HTR-8/SVneo (cell line): ENCODE data around the gene DDX1.

Experiments used
- DNase-seq: peaks from one replicate; pipeline ENCODE4 v3.0.0; 2011; ENCODE audit warnings: low spot score, mixed read lengths; ENCODE audit not compliant: insufficient read length
- FAIRE-seq: peaks from 2 replicates; lab custom pipeline; 2011; peaks lifted over from hg19 to GRCh38; lab: Jason Lieb, UNC

DDX1 gene

GRCh38 chr2:15642011-15642814 lies 50.5 kb downstream of the DDX1 start:
- FAIRE-seq (no peak), DNase-seq (no peak)

- FAIRE-seq (no peak), DNase-seq (no peak)
These were observed 51.3 kb downstream of the DDX1 start for GRCh38 chr2:15642815-15643500.

GRCh38 chr2:15643791-15644585 lies 52.3 kb downstream of the DDX1 start:
- no peak for FAIRE-seq
- DNase-seq, result no peak

GRCh38 chr2:15645300-15645699 lies 53.6 kb downstream of the DDX1 start:
- no peak for DNase-seq
- FAIRE-seq, result no peak

GRCh38 chr2:15645720-15646385 lies 54.2 kb downstream of the DDX1 start:
- no peak for FAIRE-seq
- no peak for DNase-seq

GRCh38 chr2:15646661-15647060 lies 55.0 kb downstream of the DDX1 start:
- DNase-seq, result no peak
- no peak for FAIRE-seq

- FAIRE-seq, result no peak
- no peak for DNase-seq
These were observed 56.2 kb downstream of the DDX1 start for GRCh38 chr2:15647622-15648590.

GRCh38 chr2:15648593-15649525 lies 57.2 kb downstream of the DDX1 start:
- no peak for FAIRE-seq
- DNase-seq, result no peak

- DNase-seq (no peak), FAIRE-seq (no peak)
These were observed 58.0 kb downstream of the DDX1 start for GRCh38 chr2:15649561-15650255.

GRCh38 chr2:15650616-15651366 lies 59.1 kb downstream of the DDX1 start:
- FAIRE-seq (no peak), DNase-seq (no peak)

GRCh38 chr2:15651367-15651727 lies 59.7 kb downstream of the DDX1 start:
- FAIRE-seq (no peak), DNase-seq (no peak)

GRCh38 chr2:15652252-15652651 lies 60.6 kb downstream of the DDX1 start:
- DNase-seq, result no peak
- FAIRE-seq, result no peak

- DNase-seq (no peak), FAIRE-seq (no peak)
These were observed 61.1 kb downstream of the DDX1 start for GRCh38 chr2:15652801-15653200.

- no peak for FAIRE-seq
- DNase-seq, result no peak
These were observed 62.4 kb downstream of the DDX1 start for GRCh38 chr2:15653806-15654726.

GRCh38 chr2:15654727-15655073 lies 63.0 kb downstream of the DDX1 start:
- FAIRE-seq, result no peak
- DNase-seq, result no peak
